C4-2B (cell line): ENCODE data around the gene C11orf98.

ENCODE experiments used
- H3K27ac ChIP-seq: fragments of 450-650 bp; 2 replicates; pipeline ENCODE4 v1.5.1; 2017
- CTCF ChIP-seq: fragments of 450-650 bp; conservative IDR thresholded peaks from 2 replicates; pipeline ENCODE4 v1.5.1; 2017; ENCODE audit warnings: mild to moderate bottlenecking
- ZFX ChIP-seq: fragments of 450-650 bp; IDR thresholded peaks from 2 replicates; pipeline ENCODE4 v1.6.1; 2017

Gene C11orf98

GRCh38 chr11:62665075-62665598, at the start of gene C11orf98, which contains the start of gene CSKMT:
C11orf98 (minus strand) TSS chr11:62665210; CDS start chr11:62665169, 41 bp downstream.
CSKMT (plus strand) TSS chr11:62665312; CDS start chr11:62665880, 568 bp downstream.
- TF ChIP-seq CTCF (no peak), ZFX (peak; percentile 63)
- H3K27ac ChIP-seq: peak within 1 kb of the TSS; percentile 98

GRCh38 chr11:62713343-62713742, 48.3 kb upstream of the C11orf98 start:
- H3K27ac ChIP-seq: no peak overlapping the region
- TF ChIP-seq ZFX: no peak

- H3K27ac ChIP-seq: no peak overlapping the region
- TF ChIP-seq ZFX (no peak), CTCF (no peak)
Observed at GRCh38 chr11:62712861-62713260, 47.9 kb upstream of the C11orf98 start.

- TF ChIP-seq CTCF (no peak), ZFX (no peak)
- no peak overlapping the region for H3K27ac ChIP-seq
Observed at GRCh38 chr11:62712276-62712812, 47.3 kb upstream of the C11orf98 start.

GRCh38 chr11:62710001-62710345, 45.0 kb upstream of the C11orf98 start:
- peak overlapping the region; percentile 75 for H3K27ac ChIP-seq
- TF ChIP-seq CTCF: no peak
- no peak for TF ChIP-seq ZFX

GRCh38 chr11:62709247-62710000, 44.4 kb upstream of the C11orf98 start:
- H3K27ac ChIP-seq: peak overlapping the region; percentile 75
- TF ChIP-seq ZFX (no peak), CTCF (no peak)

GRCh38 chr11:62708793-62709192, 43.8 kb upstream of the C11orf98 start:
- TF ChIP-seq ZFX (no peak), CTCF (no peak)
- H3K27ac ChIP-seq: peak overlapping the region; percentile 75
